Measurements from ENCODE around the gene OXER1. TPM values are rescaled to one million over a fixed set of nuclear protein-coding genes. Genes with fewer than 3 reads are reported as not detected.

OXER1 gene
- total and polyA plus RNA-seq, 4 donors, result 2.2 to 6.2 (median 3.6) TPM

GRCh38 chr2:42804891-42805290 is 41.0 kb upstream of the OXER1 start:
- 74% methylated on average over 5 of the region's 5 CpGs for WGBS, 2 donors
- no peak overlapping the region for H3K4me3 ChIP-seq (ENCODE audit: low read length in 2 of 2)

GRCh38 chr2:42804338-42804737 is 40.4 kb upstream of the OXER1 start:
- Histone ChIP-seq H3K27ac (ENCODE audit: low read depth in 1 of 2, low read length in 2 of 2) (no peak overlapping the region), H3K9me3 (ENCODE audit: control insufficient read depth, low read length) (no peaks in the 10 kb centered on the region), H3K4me1 (ENCODE audit: control insufficient read depth in 1 of 2, insufficient read depth in 2 of 2, low read length in 2 of 2) (peaks cover 4 to 7% of the 10 kb centered on the region in 2 donors), H3K36me3 (ENCODE audit: control insufficient read depth in 1 of 2, insufficient read depth in 2 of 2, low read length in 1 of 2) (no peaks in the 10 kb centered on the region), H3K4me3 (ENCODE audit: low read length in 2 of 2) (no peak overlapping the region), H3K27me3 (ENCODE audit: control insufficient read depth in 1 of 2, insufficient read depth in 2 of 2, low read length in 1 of 2) (no peaks in the 10 kb centered on the region)
- intact Hi-C loops (cut with DNase I), result no loop called here
- 79 to 84% methylated on average over 3 of the region's 3 CpGs for WGBS, 2 donors
- ATAC-seq (ENCODE audit: low FRiP score), result no peak
- no peak for DNase-seq

More at GRCh38 chr2:42804891-42805290, 41.0 kb upstream of the OXER1 start:
- intact Hi-C loops (cut with DNase I), result no loop called here
- DNase-seq (no peak), ATAC-seq (ENCODE audit: low FRiP score) (no peak)
- H3K27me3 ChIP-seq (ENCODE audit: control insufficient read depth in 1 of 2, insufficient read depth in 2 of 2, low read length in 1 of 2), result no peaks in the 10 kb centered on the region
- no peaks in the 10 kb centered on the region for H3K9me3 ChIP-seq (ENCODE audit: control insufficient read depth, low read length)
- H3K4me1 ChIP-seq (ENCODE audit: control insufficient read depth in 1 of 2, insufficient read depth in 2 of 2, low read length in 2 of 2), result peaks cover 4 to 7% of the 10 kb centered on the region in 2 donors
- no peaks in the 10 kb centered on the region for H3K36me3 ChIP-seq (ENCODE audit: control insufficient read depth in 1 of 2, insufficient read depth in 2 of 2, low read length in 1 of 2)
- no peak overlapping the region for H3K27ac ChIP-seq (ENCODE audit: low read depth in 1 of 2, low read length in 2 of 2)

GRCh38 chr2:42802150-42802549 is 38.2 kb upstream of the OXER1 start:
- Histone ChIP-seq H3K27ac (ENCODE audit: low read depth in 1 of 2, low read length in 2 of 2) (no peak overlapping the region), H3K4me3 (ENCODE audit: low read length in 2 of 2) (no peak overlapping the region), H3K36me3 (ENCODE audit: control insufficient read depth in 1 of 2, insufficient read depth in 2 of 2, low read length in 1 of 2) (no peaks in the 10 kb centered on the region), H3K27me3 (ENCODE audit: control insufficient read depth in 1 of 2, insufficient read depth in 2 of 2, low read length in 1 of 2) (no peaks in the 10 kb centered on the region), H3K9me3 (ENCODE audit: control insufficient read depth, low read length) (no peaks in the 10 kb centered on the region), H3K4me1 (ENCODE audit: control insufficient read depth in 1 of 2, insufficient read depth in 2 of 2, low read length in 2 of 2) (peaks cover 3 to 4% of the 10 kb centered on the region in 2 donors)
- WGBS, 2 donors, result 75 to 76% methylated on average over 6 of the region's 6 CpGs
- DNase-seq, result no peak
- no peak for ATAC-seq (ENCODE audit: low FRiP score)
- intact Hi-C loops (cut with DNase I), result no loop called here

- H3K27me3 ChIP-seq (ENCODE audit: control insufficient read depth in 1 of 2, insufficient read depth in 2 of 2, low read length in 1 of 2), result no peaks in the 10 kb centered on the region
- H3K4me1 ChIP-seq (ENCODE audit: control insufficient read depth in 1 of 2, insufficient read depth in 2 of 2, low read length in 2 of 2), result peaks cover 3 to 4% of the 10 kb centered on the region in 2 donors
- 3 to 7% methylated on average over 4 of the region's 4 CpGs for whole genome bisulfite sequencing, 2 donors
- peak overlapping the region; percentile 29 to 74 for H3K27ac ChIP-seq (ENCODE audit: low read depth in 1 of 2, low read length in 2 of 2)
- intact Hi-C loops (cut with DNase I), result no loop called here
- no peaks in the 10 kb centered on the region for H3K36me3 ChIP-seq (ENCODE audit: control insufficient read depth in 1 of 2, insufficient read depth in 2 of 2, low read length in 1 of 2)
- no peak overlapping the region for H3K4me3 ChIP-seq (ENCODE audit: low read length in 2 of 2)
- DNase-seq (peak in 1 of 2 donors; percentile 81), ATAC-seq (ENCODE audit: low FRiP score) (peak; percentile 36)
- no peaks in the 10 kb centered on the region for H3K9me3 ChIP-seq (ENCODE audit: control insufficient read depth, low read length)
Observed at GRCh38 chr2:42801381-42801780, 37.4 kb upstream of the OXER1 start.

- WGBS, 2 donors, result 48 to 52% methylated on average over 2 of the region's 2 CpGs
- intact Hi-C loops (cut with DNase I), result no loop called here
- H3K9me3 ChIP-seq (ENCODE audit: control insufficient read depth, low read length), result no peaks in the 10 kb centered on the region
- H3K27ac ChIP-seq (ENCODE audit: low read depth in 1 of 2, low read length in 2 of 2), result peak overlapping the region; percentile 29 to 74
- no peaks in the 10 kb centered on the region for H3K27me3 ChIP-seq (ENCODE audit: control insufficient read depth in 1 of 2, insufficient read depth in 2 of 2, low read length in 1 of 2)
- peaks cover 3 to 4% of the 10 kb centered on the region in 2 donors for H3K4me1 ChIP-seq (ENCODE audit: control insufficient read depth in 1 of 2, insufficient read depth in 2 of 2, low read length in 2 of 2)
- no peak for DNase-seq
- H3K36me3 ChIP-seq (ENCODE audit: control insufficient read depth in 1 of 2, insufficient read depth in 2 of 2, low read length in 1 of 2), result no peaks in the 10 kb centered on the region
- H3K4me3 ChIP-seq (ENCODE audit: low read length in 2 of 2), result no peak overlapping the region
- ATAC-seq (ENCODE audit: low FRiP score), result peak; percentile 67
Observed at GRCh38 chr2:42800981-42801380, 37.0 kb upstream of the OXER1 start.

- no peaks in the 10 kb centered on the region for H3K9me3 ChIP-seq (ENCODE audit: control insufficient read depth, low read length)
- no peak overlapping the region for H3K27ac ChIP-seq (ENCODE audit: low read depth in 1 of 2, low read length in 2 of 2)
- H3K4me3 ChIP-seq (ENCODE audit: low read length in 2 of 2), result no peak overlapping the region
- DNase-seq (no peak), ATAC-seq (ENCODE audit: low FRiP score) (no peak)
- no peaks in the 10 kb centered on the region for H3K27me3 ChIP-seq (ENCODE audit: control insufficient read depth in 1 of 2, insufficient read depth in 2 of 2, low read length in 1 of 2)
- no peaks in the 10 kb centered on the region for H3K36me3 ChIP-seq (ENCODE audit: control insufficient read depth in 1 of 2, insufficient read depth in 2 of 2, low read length in 1 of 2)
- intact Hi-C loops (cut with DNase I), result no loop called here
- peaks cover 3 to 4% of the 10 kb centered on the region in 2 donors for H3K4me1 ChIP-seq (ENCODE audit: control insufficient read depth in 1 of 2, insufficient read depth in 2 of 2, low read length in 2 of 2)
- WGBS, 2 donors, result 93 to 96% methylated on average over 4 of the region's 4 CpGs
Observed at GRCh38 chr2:42800461-42800962, 36.6 kb upstream of the OXER1 start.

GRCh38 chr2:42799881-42800280 is 35.9 kb upstream of the OXER1 start:
- 70 to 83% methylated on average over 4 of the region's 4 CpGs for WGBS, 2 donors
- H3K27ac ChIP-seq (ENCODE audit: low read depth in 1 of 2, low read length in 2 of 2), result no peak overlapping the region
- ATAC-seq (ENCODE audit: low FRiP score), result no peak
- intact Hi-C loops (cut with DNase I), result no loop called here
- H3K4me1 ChIP-seq (ENCODE audit: control insufficient read depth in 1 of 2, insufficient read depth in 2 of 2, low read length in 2 of 2), result peaks cover 3 to 4% of the 10 kb centered on the region in 2 donors
- DNase-seq, result no peak
- no peaks in the 10 kb centered on the region for H3K9me3 ChIP-seq (ENCODE audit: control insufficient read depth, low read length)
- no peak overlapping the region for H3K4me3 ChIP-seq (ENCODE audit: low read length in 2 of 2)
- no peaks in the 10 kb centered on the region for H3K27me3 ChIP-seq (ENCODE audit: control insufficient read depth in 1 of 2, insufficient read depth in 2 of 2, low read length in 1 of 2)
- no peaks in the 10 kb centered on the region for H3K36me3 ChIP-seq (ENCODE audit: control insufficient read depth in 1 of 2, insufficient read depth in 2 of 2, low read length in 1 of 2)

- DNase-seq (no peak), ATAC-seq (ENCODE audit: low FRiP score) (no peak)
- Histone ChIP-seq H3K36me3 (ENCODE audit: control insufficient read depth in 1 of 2, insufficient read depth in 2 of 2, low read length in 1 of 2) (no peaks in the 10 kb centered on the region), H3K4me3 (ENCODE audit: low read length in 2 of 2) (no peak overlapping the region), H3K4me1 (ENCODE audit: control insufficient read depth in 1 of 2, insufficient read depth in 2 of 2, low read length in 2 of 2) (peaks cover 3 to 4% of the 10 kb centered on the region in 2 donors), H3K27ac (ENCODE audit: low read depth in 1 of 2, low read length in 2 of 2) (peak overlapping the region; percentile 46 to 52), H3K9me3 (ENCODE audit: control insufficient read depth, low read length) (no peaks in the 10 kb centered on the region), H3K27me3 (ENCODE audit: control insufficient read depth in 1 of 2, insufficient read depth in 2 of 2, low read length in 1 of 2) (no peaks in the 10 kb centered on the region)
- 80 to 87% methylated on average over 6 of the region's 6 CpGs for WGBS, 2 donors
- intact Hi-C loops (cut with DNase I), result no loop called here
Observed at GRCh38 chr2:42797281-42797680, 33.3 kb upstream of the OXER1 start.

GRCh38 chr2:42796427-42797248 is 32.7 kb upstream of the OXER1 start:
- no peak for ATAC-seq (ENCODE audit: low FRiP score)
- Histone ChIP-seq H3K36me3 (ENCODE audit: control insufficient read depth in 1 of 2, insufficient read depth in 2 of 2, low read length in 1 of 2) (no peaks in the 10 kb centered on the region), H3K27ac (ENCODE audit: low read depth in 1 of 2, low read length in 2 of 2) (peak overlapping the region; percentile 20 to 46), H3K4me1 (ENCODE audit: control insufficient read depth in 1 of 2, insufficient read depth in 2 of 2, low read length in 2 of 2) (peaks cover 0 to 3% of the 10 kb centered on the region in 2 donors), H3K27me3 (ENCODE audit: control insufficient read depth in 1 of 2, insufficient read depth in 2 of 2, low read length in 1 of 2) (no peaks in the 10 kb centered on the region), H3K9me3 (ENCODE audit: control insufficient read depth, low read length) (no peaks in the 10 kb centered on the region), H3K4me3 (ENCODE audit: low read length in 2 of 2) (no peak overlapping the region)
- DNase-seq, result no peak
- 5 to 12% methylated on average over 7 of the region's 7 CpGs for WGBS, 2 donors
- intact Hi-C loops (cut with DNase I), result no loop called here

Measured in aorta (tissue), 5 donors.